Cardiac muscle cell (in vitro differentiated cells and primary cell): ENCODE data around the gene CFAP74. TPM values are rescaled to one million over a fixed set of nuclear protein-coding genes. Genes with fewer than 3 reads are reported as not detected.

ENCODE experiments used
- DNase-seq, 2 donors: peaks; one replicate each; pipeline versions ENCODE4 v3.0.0 to v3.0.0-alpha.2; 2010 to 2017; ENCODE audit warnings: low read depth in 1 of 2, low spot score in 1 of 2
- H3K27ac ChIP-seq: fragments of 200-600 bp; sonication (generic); 2 replicates; pipeline ENCODE4 v1.5.1; 2016
- H3K27me3 ChIP-seq: fragments of 200-600 bp; sonication (generic); 2 replicates; pipeline ENCODE4 v1.6.0; 2016; ENCODE audit warnings: control low read depth
- H3K36me3 ChIP-seq: fragments of 200-600 bp; sonication (generic); 2 replicates; pipeline ENCODE4 v1.5.1; 2016; ENCODE audit warnings: control low read depth
- H3K4me1 ChIP-seq: fragments of 200-600 bp; sonication (generic); 2 replicates; pipeline ENCODE4 v1.8.1; 2017; ENCODE audit warnings: low read depth, mild to moderate bottlenecking, mixed run types
- H3K4me3 ChIP-seq: fragments of 200-600 bp; sonication (generic); 2 replicates; pipeline ENCODE4 v1.5.1; 2016; ENCODE audit warnings: mild to moderate bottlenecking
- H3K9me3 ChIP-seq: fragments of 200-600 bp; sonication (generic); 2 replicates; pipeline ENCODE4 v1.5.1; 2017; ENCODE audit warnings: low read depth, mild to moderate bottlenecking, control low read depth
- polyA plus RNA-seq: library from polyadenylated mRNA; unstranded; fragments of >200 nt; fragmentation: Nextera tagmentation; extraction: Ambion mirVana; gene quantifications from 2 replicates; pipeline ENCODE4 v1.2.1, GENCODE V29; 2016
- total RNA-seq: library from RNA; depleted of rRNA; stranded (reverse); fragments of >200 nt; gene quantifications from 2 replicates; pipeline ENCODE4 v1.2.3, GENCODE V29; 2016
- TF ChIP-seq, protein P1 (sequence below): IDR thresholded peaks from 2 replicates; pipeline ENCODE4 v1.5.1; 2012; ENCODE audit warnings: low read depth, mild to moderate bottlenecking, low read length

CFAP74 gene
- total and polyA plus RNA-seq, 2 experiments from 2014 or later: 0.63 to 1.7 TPM

DNA sequence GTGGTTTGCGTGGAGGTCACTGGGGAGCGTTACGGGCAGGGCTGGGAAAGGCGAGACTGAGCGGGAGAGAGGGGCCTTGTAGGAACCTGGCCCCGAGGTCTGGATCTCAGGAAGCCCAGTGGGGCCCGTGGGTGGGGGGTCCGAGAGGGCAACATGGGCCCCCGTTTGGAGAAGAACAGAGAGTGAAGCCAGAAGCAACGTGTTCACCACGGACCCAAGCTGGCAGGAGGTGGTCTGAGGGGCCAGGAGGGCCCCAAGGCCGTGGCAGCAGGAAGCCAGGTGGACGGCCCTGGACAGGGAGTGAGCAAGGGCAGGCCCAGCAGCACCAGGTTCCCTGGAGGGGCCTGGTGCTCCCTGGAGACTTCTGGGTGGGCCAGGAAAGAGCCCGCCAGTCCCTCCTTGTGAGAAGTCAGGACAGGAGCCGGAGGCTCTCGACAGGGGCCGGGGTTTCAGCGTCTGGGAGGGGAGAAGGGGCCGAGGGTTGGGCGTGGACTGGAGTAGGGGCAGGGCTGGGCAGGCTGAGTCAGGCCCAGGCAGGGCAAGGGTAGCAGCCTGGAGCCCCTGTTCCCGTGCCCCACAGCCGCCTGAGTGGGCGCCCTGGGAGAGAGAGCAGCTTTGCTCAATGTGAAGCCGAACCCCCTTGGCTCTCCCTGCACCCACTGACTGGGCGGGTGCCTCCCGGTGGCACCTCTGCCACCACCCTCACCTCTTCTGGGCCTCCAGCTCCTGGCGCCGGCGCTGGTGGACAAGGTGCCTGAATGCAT is 33.5 kb downstream of the CFAP74 start:
- H3K4me3 ChIP-seq: no peak overlapping the region
- H3K27ac ChIP-seq: no peak overlapping the region
- DNase-seq: no peak
- H3K4me1 ChIP-seq: no peaks in the 10 kb centered on the region
- no peaks in the 10 kb centered on the region for H3K9me3 ChIP-seq
- TF ChIP-seq, protein P1, sequence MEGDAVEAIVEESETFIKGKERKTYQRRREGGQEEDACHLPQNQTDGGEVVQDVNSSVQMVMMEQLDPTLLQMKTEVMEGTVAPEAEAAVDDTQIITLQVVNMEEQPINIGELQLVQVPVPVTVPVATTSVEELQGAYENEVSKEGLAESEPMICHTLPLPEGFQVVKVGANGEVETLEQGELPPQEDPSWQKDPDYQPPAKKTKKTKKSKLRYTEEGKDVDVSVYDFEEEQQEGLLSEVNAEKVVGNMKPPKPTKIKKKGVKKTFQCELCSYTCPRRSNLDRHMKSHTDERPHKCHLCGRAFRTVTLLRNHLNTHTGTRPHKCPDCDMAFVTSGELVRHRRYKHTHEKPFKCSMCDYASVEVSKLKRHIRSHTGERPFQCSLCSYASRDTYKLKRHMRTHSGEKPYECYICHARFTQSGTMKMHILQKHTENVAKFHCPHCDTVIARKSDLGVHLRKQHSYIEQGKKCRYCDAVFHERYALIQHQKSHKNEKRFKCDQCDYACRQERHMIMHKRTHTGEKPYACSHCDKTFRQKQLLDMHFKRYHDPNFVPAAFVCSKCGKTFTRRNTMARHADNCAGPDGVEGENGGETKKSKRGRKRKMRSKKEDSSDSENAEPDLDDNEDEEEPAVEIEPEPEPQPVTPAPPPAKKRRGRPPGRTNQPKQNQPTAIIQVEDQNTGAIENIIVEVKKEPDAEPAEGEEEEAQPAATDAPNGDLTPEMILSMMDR: no peak
- no peaks in the 10 kb centered on the region for H3K27me3 ChIP-seq
- H3K36me3 ChIP-seq: no peaks in the 10 kb centered on the region

DNA sequence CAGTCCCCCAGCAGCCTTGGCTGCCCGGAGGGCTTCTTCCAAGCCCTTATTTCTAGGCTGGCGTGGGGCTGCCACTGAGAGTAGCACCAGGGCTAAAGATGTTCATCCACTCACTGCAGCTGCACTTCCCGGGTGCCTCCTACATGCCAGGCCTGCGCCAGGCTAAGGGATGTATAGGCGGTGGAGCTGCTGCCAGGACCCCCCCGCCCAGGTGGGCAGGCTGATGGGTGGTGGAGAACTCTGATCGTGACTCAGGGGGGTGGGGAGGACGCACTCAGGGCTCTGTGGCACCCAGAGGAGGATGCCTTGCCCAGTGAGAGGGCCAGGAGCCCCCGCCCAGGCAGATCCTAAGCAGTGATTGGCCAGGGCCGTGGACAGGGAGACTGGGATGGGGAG is 34.1 kb downstream of the CFAP74 start:
- no peaks in the 10 kb centered on the region for H3K4me1 ChIP-seq
- TF ChIP-seq, protein P1: no peak
- no peak for DNase-seq
- no peak overlapping the region for H3K4me3 ChIP-seq
- H3K9me3 ChIP-seq: no peaks in the 10 kb centered on the region
- no peaks in the 10 kb centered on the region for H3K27me3 ChIP-seq
- no peaks in the 10 kb centered on the region for H3K36me3 ChIP-seq
- H3K27ac ChIP-seq: no peak overlapping the region

DNA sequence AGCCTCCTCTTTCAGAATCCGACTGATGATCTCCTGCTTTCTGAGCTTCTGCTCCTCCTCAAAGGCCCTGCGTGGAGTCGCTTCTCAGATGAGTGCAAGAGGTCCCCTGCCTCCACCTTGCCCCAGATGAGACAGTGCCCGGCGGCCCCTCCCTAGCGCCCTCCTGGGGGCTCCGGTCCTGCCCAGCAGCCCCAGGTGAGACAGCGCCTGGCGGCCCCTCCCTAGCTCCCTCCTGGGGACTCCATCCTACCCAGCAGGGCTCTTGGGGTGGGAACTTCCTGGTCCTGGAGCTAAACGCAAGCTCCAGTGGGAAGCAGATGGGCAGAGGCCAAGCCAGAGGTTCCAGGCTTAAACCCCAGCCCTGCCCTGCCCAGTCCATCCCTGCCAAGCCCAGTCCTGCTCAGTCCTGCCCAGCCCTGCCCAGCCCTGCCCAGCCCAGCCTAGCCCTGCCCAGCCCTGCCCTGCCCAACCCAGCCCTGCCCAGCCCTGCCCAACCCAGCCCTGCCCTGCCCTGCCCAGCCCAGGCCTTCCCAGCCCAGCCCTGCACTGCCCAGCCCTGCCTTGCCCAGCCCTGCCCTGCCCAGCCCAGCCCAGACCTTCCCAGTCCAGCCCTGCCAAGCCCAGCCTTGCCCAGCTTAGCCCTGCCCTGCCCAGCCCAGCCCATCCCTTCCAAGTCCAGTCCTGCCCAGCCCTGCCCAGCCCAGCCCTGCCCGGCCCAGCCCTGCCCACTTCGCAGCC is 34.6 kb downstream of the CFAP74 start:
- no peaks in the 10 kb centered on the region for H3K4me1 ChIP-seq
- H3K36me3 ChIP-seq: no peaks in the 10 kb centered on the region
- no peak overlapping the region for H3K4me3 ChIP-seq
- H3K27me3 ChIP-seq: no peaks in the 10 kb centered on the region
- no peak for DNase-seq
- TF ChIP-seq, protein P1: no peak
- H3K27ac ChIP-seq: no peak overlapping the region
- no peaks in the 10 kb centered on the region for H3K9me3 ChIP-seq

DNA sequence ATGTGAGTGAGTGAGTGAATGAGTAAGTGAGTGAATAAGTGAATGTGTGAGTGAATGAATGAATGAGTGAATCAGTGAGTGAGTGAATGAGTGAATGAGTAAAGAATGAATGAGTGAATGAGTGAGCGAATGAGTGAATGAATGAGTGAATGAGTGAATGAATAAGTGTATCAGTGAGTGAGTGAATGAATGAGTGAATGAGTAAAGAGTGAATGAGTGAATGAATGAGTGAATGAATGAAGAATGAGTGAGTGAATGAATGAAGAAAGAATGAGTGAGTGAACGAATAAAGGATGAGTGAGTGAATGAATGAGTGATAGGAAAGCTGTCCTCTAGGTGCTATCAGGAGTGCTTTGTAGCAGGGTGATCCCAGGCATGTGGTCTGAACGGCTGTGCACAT is 35.7 kb downstream of the CFAP74 start:
- Histone ChIP-seq H3K4me3 (no peak overlapping the region), H3K36me3 (no peaks in the 10 kb centered on the region), H3K9me3 (no peaks in the 10 kb centered on the region), H3K4me1 (no peaks in the 10 kb centered on the region), H3K27me3 (no peaks in the 10 kb centered on the region), H3K27ac (no peak overlapping the region)
- DNase-seq: no peak
- TF ChIP-seq, protein P1: no peak

DNA sequence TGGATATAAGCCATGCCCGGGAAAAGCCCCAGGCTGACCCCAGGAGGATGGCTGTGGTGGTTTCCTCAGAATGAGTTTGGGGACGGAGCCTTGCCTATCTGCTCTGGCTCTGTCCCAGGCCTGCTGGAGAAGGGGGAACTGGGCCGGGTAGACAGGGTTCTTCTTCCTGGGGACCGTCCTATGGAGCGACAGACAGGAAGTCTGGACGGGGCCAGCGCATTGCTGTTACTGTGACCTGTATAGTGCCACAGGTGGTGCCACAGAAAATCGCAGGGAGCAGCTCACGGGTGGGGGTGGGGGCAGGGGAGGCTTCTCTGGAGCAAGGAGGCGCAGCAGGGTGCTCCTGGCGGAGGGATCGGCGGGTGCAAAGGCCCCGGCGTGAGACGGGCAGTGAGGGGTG is 36.4 kb downstream of the CFAP74 start:
- Histone ChIP-seq H3K4me1 (no peaks in the 10 kb centered on the region), H3K4me3 (no peak overlapping the region), H3K36me3 (no peaks in the 10 kb centered on the region), H3K27me3 (no peaks in the 10 kb centered on the region), H3K27ac (no peak overlapping the region), H3K9me3 (no peaks in the 10 kb centered on the region)
- DNase-seq: no peak
- TF ChIP-seq, protein P1: no peak
